Measurements from ENCODE around the gene HOXB3.

HOXB3 gene

DNA sequence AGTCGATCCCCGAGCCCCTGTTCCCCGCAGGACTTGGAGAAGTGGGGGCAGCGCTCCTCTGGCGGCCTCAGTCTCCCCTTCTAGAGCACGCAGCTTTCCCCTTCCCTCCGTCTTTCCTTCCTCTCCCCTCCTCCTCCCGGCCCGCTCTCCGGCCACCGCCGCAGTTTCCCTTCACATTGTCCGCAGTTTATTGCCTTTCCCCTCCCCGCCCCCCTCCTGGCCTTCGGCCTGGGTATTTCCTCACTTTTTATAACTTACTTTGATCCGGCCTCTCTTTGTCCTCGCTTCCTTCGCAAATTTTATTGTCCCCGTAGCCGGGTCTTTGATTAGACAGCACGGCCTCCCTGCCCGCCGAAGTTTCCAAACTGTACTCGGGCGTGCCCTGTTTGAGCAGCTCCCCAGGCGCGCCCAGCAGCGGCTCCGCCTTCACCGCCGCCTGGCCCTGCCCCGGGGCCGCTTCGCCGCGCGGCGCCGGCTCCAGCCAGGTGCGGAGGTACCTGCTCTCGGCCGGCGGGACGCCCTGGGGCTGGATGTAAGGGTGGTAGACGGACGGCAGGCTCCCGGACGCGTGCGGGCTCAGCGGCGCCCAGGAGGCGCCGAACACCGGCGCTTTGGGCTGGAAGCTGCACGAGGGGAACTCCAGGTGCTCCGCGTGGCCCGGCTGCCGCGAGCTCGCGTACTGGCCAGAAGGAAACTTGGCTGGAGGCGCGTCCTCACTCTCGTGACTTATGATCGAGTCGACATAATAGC, 35.6 kb upstream of the HOXB3 start:
- DNase-seq (ENCODE audit: low read depth in 2 of 2) = no peak

DNA sequence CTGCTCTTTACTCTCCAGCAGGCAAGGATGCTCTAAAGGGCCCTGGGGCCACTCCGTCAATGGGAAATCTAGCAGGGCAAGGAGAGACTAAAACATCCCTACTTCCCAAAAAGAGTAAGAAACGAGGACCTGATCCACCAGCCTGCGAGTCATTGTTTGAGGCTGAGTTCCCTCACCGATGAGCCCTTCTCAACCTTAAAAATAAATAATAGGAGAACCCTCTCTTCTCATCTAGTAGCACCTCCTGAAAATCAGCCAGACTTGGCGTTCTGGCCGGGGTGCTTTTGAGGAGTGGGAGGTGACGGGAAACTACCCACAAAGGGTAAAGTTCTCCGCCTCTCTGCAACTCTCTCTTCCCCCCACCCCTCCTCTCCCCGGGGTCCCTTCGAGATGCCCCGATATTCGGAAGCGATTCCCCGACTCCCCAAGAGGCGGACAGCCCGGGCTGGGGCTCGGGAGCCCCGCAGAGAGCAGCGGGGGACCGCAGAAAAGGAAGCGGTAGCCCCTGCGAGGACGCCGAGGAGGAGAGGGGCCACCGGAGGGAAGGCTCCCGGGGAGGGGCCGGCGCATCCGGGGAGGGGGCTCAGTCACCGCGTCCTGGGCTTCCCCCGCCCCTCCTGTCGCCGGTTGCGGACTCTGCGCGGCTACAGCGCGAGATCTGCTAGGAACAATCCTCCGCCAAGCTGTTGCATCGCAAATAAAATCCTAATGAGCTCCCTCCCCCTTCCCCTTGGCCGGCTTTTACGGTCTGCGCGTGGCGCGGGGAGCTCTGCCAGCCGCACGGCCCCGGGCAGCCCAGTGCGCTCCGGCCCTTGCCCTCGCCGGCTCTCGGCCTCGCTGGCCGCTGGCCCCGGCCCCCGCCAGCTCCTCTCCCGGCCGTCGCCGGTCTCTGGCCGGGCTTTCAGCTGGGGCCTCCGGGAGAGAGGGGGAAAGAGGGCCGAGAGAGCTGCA, 34.8 kb upstream of the HOXB3 start:
- DNase-seq (ENCODE audit: low read depth in 2 of 2) = no peak

DNA sequence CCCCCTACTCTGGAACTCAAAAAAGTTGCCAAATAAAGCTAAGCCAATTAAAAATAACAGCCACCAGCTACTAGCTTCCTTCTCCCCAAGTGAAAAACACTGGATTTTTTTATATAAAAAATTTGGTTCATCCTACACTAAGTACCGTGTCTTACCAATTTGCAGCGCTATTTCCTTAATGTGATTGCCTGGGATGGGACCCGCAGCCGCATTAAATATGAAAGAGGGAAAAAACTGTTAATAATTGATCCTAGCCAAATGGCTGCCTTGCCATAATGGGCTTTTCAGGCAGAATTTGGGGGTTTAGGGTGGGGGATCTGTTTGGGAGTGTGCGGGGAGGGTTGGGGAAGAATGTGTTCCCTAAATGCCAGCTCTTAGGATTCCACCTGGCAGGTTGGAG, 34.1 kb upstream of the HOXB3 start:
- no peak for DNase-seq (ENCODE audit: low read depth in 2 of 2)

DNA sequence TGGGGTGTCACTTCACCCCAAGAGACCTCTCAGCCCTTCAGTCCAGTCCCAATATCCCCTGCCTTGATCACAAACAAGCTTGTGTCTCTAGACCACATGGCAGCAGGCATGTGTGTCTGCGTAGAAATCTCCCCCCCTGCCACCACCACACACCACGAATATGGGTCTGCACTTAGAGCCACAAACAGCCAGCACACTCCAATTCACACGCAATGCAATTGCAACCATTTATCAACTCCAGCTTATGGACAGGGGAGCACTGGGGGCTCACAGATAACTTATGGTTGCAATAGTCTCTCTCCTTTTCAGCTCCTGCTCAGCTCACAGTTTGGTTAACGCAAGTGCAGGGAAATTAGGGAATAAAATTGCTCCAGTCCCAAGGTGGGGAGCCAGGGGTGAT, 33.5 kb upstream of the HOXB3 start:
- no peak for DNase-seq (ENCODE audit: low read depth in 2 of 2)

DNA sequence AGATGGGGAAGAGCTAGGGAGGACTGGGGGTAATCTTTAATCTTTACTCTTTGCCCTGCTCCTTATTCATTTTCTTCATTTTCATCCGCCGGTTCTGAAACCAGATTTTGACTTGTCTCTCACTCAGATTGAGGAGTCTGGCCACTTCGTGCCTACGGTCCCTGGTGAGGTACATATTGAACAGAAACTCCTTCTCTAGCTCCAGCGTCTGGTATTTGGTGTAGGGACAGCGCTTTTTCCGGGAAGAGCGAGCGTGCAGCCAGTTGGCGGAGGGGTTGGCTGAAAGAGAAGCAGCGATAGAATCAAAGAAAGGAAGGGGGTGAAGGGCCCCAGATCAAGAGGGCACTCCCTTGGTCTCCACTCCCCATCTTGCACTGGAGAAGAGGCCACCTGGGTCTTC, 32.8 kb upstream of the HOXB3 start:
- DNase-seq (ENCODE audit: low read depth in 2 of 2) = no peak

DNA sequence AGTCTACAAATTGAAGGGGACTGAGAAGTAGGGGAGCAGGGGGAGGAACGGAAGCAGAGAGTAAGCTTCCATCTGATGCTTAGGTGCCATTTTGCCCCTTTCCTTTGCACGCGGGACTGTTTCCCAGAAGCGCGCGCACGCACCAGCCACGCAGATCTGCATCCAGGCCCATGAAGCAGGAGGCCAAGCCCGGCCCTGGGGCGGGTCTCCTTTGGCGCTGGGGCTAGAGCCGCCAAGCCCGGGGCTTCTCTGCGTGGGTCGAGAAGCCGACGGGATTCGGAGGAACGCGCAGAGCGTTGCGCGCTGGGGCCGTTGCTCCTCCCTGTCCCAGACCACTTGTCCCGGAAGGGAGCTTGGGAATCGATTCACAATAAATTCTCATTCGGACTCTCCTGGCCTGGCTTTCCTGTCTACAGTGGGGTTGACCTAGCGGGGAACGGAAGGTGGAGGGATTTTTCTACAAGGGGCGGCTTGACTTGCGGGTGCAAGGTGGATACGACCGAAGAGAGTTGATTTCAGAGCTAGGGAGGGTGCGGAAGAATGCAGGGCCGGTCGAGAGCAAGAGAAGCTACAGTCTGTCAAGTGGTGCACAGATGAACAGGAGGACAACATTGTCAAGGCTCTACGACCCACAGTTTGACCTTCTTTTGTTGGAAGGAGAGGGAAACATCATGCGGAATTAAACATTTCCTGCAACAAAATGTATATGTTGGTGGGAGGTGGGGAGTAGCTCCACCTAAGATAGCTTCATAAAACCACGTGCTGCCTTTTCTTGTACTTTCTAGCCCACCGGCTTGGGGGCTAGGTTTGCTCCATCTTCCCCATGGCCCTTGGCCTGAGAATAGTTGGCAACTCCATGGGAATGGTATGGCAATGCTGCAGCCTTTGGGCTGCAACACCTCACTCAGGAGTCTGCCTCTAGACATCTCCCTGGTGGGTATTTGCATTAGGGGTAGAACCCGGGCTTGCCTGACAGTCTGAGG, 31.7 kb upstream of the HOXB3 start:
- DNase-seq (ENCODE audit: low read depth in 2 of 2) = no peak

DNA sequence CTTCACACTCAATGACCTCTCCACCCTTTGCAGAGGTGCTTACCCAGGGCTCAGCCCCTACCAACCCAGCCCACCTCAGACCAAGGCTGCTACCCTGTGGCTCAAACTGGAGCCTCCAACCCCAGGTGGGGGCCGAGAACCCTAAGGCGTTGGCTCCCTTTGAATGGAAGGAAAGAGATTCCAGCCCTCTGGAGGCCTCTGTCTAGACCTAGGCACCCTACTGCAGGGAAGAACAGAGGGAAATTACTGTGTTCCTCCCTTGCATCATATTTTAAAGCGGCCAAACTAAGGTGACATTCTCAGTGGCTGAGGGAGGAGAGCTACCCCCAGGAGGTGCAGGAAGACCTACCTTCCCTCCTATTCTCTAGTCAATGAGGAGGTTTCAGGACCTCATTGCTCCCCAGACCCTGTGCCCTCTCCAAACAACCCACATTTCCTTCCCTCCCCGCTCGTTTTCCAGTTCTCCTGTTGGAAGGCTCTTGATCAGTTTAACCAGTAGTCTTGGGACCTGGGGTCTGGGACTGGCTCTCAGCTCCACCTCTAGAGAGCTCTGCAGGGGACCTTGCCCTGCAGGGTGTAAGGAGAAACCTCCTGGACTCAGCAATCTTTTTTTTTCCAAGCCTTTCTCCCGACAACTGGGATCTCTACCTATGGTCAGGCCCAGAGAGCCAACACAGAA, 30.6 kb upstream of the HOXB3 start:
- DNase-seq (ENCODE audit: low read depth in 2 of 2) = no peak

DNA sequence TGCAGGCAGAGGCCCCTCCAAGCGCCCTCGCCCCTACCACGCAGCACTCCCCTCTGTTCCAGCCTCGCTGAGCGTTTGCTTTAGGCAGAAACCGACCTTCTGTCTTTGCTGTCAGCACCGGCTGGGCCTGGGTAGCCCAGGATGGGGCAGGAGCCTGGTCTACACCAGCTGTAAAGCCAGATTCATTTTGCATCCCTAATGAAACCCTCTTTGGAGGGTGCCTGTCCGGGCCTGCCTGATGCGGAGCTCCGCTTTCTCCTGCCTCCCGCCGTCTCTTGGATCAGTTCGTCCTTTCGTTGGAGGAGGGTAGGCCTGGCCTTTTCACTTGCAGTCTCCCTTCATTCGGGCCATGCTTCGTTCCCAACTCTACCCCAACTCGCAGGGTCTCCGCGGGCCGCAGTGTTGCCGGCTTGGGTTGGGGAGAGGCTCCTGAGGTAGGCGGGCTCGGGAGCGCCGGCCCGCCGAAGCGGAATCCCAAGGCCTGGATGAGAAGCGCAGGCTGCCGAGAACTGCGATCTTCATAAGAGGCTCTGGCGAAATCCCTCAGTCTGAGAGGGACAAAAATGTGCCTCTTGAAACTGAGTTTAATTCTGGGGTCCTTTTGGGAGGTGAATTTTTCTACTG, 29.9 kb upstream of the HOXB3 start:
- no peak for DNase-seq (ENCODE audit: low read depth in 2 of 2)

DNA sequence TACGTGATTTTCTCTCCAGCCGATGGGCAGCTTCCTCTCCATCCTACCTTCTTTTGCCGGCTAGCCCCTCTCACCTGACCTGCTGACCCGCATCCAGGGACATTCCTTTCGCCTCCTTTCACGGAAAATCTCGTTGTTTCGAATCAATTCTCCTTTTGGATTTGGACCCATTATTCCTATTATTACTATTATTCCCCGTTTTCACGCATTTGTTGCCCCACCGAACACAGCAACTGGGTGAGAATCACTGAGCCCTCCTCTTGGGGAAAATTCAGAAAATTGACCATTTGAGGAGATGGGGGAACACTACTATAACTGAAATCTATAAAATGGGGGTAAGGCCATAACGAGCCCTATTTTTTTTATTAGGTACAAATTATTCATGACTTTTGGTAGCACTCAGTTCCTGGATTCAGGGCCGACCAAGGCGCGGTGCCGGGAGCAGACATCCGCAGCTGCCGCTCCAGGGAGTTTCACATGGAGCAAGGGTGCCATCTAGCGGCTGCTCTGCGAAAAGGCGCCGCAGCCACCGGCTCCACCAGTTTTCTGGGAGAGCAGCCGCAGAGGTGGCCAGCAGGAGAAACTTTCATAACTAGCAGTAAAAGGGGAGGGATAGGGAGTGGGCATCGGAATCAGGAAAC, 28.3 kb upstream of the HOXB3 start:
- peak in 1 of 2 experiments; percentile 61 for DNase-seq (ENCODE audit: low read depth in 2 of 2)

DNA sequence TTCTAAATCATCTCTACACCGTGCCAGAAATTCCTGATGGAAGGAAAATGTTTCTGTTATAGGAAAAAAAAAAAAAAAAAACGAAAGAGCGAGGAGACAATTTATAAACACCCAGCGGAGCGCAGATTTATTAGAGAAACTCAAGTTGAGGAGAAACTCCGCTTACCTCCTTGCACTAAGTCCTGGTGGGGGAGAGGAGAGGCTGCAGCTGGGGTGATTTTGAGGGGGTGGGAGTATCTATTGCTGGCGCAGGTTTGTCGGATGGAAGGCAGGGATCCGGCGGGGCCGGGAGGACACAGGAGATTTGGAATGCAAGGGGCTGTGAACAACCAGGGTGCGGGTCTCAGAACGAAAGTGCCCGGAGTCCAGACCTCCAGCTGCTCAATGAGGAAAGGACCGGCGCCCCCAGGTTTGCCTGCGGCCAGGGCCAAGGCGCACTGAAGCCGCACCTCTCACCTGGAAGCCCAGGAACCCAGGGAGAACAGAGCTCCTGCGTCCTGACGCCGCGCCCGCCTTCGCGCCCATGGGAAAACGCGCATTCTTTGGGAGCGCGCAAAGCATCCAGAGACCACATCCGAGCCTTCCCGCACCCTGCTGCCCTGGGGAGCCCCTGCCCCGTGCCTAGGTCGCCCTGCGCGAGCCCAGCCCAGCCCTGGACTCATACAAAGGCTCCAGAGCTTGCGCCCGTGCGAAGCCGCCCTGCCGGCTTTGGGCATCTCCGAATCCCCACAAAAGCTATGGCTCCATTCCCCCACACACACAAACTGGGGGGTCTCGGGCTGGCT, 27.6 kb upstream of the HOXB3 start:
- DNase-seq (ENCODE audit: low read depth in 2 of 2) = no peak

DNA sequence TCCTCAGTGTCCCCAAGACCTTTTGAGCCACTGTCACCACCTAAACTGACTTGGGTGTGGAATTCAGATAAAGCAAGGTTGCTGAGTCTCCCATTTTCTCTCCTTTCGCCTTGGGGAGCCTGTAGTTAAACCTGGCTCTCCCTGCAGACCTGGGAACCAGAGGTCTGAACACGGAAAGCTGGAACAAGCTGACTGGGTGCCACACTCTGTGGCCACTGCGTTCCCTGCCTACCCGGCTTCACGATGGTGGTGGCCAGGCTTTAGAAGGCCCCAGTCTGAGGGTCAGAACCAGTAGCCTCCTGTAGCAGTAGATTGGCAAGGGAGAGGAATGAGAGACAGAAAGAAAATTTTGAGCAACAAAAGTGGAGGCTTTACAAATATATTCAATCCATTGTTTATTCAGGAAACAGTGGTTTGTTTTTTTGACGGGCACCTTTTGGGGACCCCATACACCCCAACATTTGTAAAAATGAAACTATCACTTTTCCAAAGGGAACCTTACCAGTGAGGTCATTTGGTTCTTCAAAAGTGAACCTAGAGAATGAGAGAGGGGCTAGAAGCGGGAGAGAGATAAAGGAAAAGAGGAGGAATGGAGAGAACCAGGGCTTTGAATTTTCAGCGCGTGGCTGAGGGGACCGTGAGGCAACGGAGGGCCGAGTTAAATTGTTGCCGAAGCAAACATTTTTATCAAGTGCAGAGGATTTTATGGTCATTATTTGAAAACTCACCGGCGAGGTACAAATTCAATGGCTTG, 26.9 kb upstream of the HOXB3 start:
- no peak for DNase-seq (ENCODE audit: low read depth in 2 of 2)

DNA sequence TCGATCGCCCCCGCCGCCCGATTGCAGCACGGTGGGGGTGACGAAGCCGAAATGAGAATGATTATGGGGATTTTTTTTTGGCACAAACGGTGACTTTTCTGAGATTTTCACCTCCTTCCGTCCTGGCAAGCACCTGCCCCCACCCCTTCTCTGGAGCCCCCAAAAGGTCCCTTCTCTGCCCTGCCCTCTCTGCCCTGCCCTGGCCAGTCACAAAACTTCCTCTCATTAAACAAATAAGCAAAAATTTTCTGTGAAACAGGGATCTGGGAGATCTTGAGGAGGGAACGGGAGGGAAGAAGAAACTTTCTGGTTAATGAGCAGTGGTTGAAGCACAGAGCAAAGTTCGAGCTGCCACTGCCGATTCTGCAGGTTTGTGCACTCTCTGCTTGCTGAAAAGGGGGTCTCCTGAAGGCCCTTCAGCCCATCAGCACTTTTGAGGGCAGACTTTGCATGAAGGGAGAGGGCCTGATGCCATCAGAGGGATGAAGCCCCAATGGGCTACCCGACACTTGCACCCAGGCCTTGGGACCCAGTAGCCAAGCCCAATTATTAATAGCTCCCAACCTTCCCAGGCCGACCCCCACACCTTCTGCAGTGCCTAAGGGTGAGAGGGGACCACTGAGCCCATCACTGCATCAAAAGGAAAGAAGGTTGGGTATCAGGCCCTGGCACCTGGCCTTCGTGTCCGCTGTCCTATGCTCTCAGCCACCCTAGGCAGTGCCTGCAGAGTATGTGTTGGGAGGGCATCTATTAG, 26.1 kb upstream of the HOXB3 start:
- no peak for DNase-seq (ENCODE audit: low read depth in 2 of 2)

DNA sequence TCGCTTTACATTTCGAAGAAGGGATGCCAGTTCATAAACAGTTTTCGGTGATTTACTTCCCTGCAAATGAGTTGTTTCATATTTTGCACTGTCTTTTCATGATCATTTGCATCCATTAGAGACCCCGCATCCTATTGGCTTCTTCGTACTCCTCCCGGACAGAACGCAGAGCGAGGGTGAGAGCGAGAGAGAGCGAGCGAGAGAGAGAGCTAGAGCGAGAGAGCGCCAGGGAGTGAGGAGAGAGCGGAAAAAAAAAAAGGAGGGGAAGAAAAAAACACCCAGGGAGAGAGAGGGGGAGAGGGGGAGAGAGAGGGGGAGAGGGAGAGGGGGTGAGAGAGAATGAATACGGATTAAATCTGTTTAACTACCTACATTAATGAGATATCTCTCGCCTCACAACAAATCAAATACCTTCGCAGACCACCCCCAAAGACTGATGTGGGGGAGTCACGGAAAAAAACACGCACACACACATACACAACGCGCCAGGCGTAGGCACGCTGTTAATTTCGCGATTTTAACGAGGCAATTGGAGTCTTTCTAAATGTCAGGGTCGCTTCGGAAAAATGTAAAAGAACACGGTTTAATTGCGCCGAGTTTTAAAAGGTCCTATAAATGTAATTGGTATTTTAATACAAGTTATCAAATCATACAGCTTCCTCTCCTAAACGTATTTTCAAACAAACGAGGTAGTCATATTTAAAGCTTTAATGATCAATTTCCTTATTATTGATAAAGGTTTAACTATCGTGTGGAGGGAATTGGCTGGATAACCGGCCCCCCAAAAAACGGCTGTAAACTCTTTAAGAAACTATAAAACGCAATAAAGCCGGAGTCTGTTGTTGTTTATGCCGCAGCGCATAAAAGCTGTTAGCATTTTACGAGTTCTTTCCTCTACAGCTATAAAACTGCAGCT, 25.3 kb upstream of the HOXB3 start, which contains the start of gene HOXB8:
TSS of gene HOXB8 (minus strand) at position 246 of the 916 bp plus-strand sequence. CDS start 588 bp downstream, outside the sequence.
- no peak for DNase-seq (ENCODE audit: low read depth in 2 of 2)

DNA sequence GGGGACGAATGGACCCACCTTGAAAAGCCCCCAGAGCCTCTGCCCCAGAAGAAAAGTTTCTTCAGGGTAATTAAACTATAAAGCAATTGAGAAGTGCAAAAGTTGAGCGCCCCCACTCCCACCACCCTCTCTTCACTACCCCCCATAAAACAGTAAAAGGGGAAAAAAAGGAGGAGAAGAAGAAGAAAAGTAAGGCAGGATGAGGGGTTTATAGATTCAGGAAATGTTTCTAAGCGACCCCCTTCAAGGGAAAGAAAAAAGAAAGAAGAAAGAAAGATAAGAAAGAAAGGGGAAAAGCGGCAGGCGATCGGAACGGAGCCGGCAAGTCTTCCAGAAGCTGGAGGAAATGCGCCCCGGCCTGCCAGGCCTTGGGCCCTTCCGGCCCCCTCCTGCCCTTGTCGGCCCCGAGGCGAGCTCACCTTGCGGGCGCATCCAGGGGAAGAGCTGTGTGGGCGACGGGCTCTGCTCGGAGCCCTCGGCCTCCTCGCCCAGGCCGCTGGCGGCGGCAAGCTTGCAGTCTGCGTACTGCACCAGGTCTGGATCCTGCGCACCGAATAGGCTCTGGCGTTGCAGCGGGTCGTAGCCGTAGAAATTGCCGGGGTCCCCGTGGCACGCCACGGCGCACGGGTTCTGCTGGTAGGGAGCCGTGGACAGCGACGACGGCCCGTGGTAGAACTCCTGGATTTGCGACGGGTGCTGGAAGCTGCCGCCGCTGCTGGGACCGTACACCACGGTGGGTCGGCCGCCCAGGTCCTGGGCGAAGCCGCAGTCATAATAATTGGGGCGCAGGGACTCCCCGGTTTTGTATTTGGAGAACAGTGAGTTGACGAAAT, 24.0 kb upstream of the HOXB3 start:
- DNase-seq (ENCODE audit: low read depth in 2 of 2) = no peak

DNA sequence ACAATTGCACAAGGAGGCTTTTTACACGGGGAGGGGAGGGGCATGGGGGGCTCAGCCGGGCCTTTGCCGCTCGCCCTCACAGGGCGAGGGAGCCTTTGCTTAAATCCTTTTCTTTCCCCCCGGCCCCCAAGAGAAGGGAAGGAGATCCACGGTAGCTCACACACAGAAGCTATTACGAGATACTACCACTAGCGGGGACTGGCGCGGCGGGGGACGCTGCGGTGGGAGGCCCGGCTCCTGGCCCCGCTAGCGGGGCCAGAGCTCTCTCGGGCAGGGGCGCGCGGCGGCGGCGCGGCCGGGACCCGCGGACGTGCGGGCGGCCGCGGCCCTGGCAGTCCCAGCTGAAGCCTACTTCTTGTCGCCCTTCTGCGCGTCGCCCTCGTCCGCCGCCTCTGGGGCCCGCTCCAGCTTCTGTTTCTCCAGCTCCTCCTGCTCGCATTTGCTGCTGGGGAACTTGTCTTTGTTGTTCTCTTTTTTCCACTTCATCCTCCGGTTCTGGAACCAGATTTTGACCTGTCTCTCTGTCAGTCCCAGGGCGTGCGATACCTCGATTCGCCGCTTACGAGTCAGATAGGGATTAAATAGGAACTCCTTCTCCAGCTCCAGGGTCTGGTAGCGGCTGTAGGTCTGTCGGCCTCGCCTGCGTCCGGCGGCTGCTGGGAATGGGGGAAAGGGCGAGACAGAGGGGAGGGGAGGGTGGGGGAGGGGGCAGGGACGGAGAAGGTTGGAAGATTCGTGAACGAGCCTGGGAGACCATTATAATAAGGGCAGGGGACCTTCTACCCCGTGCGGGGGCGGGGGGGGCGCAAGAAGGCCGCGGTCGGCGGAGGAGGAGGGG, 23.0 kb upstream of the HOXB3 start:
- DNase-seq (ENCODE audit: low read depth in 2 of 2) = no peak
